Activated CD4-positive, alpha-beta T cell treated with anti-CD3 and anti-CD28 coated beads, Interleukin-2, amount 50 U/mL, for 4 hours (primary cell): ENCODE data around the gene ASTN1.

Experiments used
- DNase-seq, 2 experiments: peaks; one replicate each; pipeline ENCODE4 v3.0.0-alpha.2; 2020

ASTN1 gene

GRCh38 chr1:177162243-177162642, 2.3 kb downstream of the ASTN1 start:
- DNase-seq = no peak

GRCh38 chr1:177146499-177146898, 18.0 kb downstream of the ASTN1 start:
- DNase-seq = no peak

- no peak for DNase-seq
Measured at GRCh38 chr1:177145106-177146070, 19.1 kb downstream of the ASTN1 start.

GRCh38 chr1:177142791-177143271, 21.7 kb downstream of the ASTN1 start:
- no peak for DNase-seq

GRCh38 chr1:177142010-177142409, 22.5 kb downstream of the ASTN1 start:
- DNase-seq = no peak

- DNase-seq = no peak
Measured at GRCh38 chr1:177138347-177138746, 26.2 kb downstream of the ASTN1 start.

- DNase-seq = no peak
Measured at GRCh38 chr1:177137814-177138213, 26.7 kb downstream of the ASTN1 start.

- no peak for DNase-seq
Measured at GRCh38 chr1:177135250-177135649, 29.3 kb downstream of the ASTN1 start.

- no peak for DNase-seq
Measured at GRCh38 chr1:177133977-177134538, 30.5 kb downstream of the ASTN1 start.

GRCh38 chr1:177132141-177132540, 32.4 kb downstream of the ASTN1 start:
- no peak for DNase-seq

GRCh38 chr1:177131723-177132122, 32.8 kb downstream of the ASTN1 start:
- DNase-seq = no peak

GRCh38 chr1:177130451-177130945, 34.0 kb downstream of the ASTN1 start:
- DNase-seq = no peak

- DNase-seq = no peak
Measured at GRCh38 chr1:177128665-177129281, 35.7 kb downstream of the ASTN1 start.

GRCh38 chr1:177126267-177126666, 38.2 kb downstream of the ASTN1 start:
- no peak for DNase-seq

GRCh38 chr1:177124577-177125278, 39.8 kb downstream of the ASTN1 start:
- no peak for DNase-seq

- DNase-seq = no peak
Measured at GRCh38 chr1:177122461-177123251, 41.9 kb downstream of the ASTN1 start.

GRCh38 chr1:177119311-177119710, 45.2 kb downstream of the ASTN1 start:
- DNase-seq = no peak

- DNase-seq = no peak
Measured at GRCh38 chr1:177118901-177119300, 45.6 kb downstream of the ASTN1 start.

- no peak for DNase-seq
Measured at GRCh38 chr1:177116941-177117340, 47.6 kb downstream of the ASTN1 start.

GRCh38 chr1:177106614-177107365, 57.7 kb downstream of the ASTN1 start:
- no peak for DNase-seq

- no peak for DNase-seq
Measured at GRCh38 chr1:177106196-177106595, 58.3 kb downstream of the ASTN1 start.
